Measurements from ENCODE around the gene NHSL2.

DNA sequence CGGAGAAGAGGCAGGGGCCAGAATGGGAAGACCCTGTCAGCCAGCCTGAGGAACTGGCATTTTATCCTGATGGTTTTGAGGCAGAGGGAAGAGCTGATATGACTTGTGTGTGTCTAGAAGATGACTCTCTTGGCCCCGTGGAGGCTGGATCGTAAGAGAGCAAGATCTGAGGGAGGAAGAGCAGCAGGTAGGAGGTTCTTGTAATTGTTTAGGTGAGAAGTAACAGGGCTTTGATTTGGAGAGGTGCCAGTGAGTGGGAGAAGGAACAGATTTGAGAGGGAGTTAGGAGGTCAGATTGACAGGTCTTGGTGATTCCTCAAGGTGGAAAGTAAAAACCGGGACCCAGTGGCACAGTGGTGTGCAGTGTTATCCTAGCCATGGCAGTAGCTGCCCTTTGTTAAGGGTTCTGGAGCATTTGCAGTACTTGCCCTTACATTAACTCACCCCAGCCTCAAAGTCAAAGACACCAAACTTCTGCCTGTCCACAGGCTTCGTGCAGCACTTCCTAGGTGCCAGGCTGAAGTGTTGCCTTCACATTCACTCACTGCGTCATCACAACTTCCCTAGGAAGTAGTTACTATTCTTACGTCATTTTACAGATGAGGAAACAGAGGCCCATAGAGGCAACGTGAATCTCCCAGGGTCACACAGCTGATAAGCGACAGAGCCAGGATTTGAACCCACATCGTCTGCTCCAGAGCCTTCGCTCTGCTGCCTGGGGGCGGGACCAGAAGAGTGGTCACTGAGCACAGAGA is 197.4 kb downstream of the NHSL2 start:
- TF ChIP-seq, protein P1, sequence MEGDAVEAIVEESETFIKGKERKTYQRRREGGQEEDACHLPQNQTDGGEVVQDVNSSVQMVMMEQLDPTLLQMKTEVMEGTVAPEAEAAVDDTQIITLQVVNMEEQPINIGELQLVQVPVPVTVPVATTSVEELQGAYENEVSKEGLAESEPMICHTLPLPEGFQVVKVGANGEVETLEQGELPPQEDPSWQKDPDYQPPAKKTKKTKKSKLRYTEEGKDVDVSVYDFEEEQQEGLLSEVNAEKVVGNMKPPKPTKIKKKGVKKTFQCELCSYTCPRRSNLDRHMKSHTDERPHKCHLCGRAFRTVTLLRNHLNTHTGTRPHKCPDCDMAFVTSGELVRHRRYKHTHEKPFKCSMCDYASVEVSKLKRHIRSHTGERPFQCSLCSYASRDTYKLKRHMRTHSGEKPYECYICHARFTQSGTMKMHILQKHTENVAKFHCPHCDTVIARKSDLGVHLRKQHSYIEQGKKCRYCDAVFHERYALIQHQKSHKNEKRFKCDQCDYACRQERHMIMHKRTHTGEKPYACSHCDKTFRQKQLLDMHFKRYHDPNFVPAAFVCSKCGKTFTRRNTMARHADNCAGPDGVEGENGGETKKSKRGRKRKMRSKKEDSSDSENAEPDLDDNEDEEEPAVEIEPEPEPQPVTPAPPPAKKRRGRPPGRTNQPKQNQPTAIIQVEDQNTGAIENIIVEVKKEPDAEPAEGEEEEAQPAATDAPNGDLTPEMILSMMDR (IDR thresholded peaks at IDR 0.05 in 4 of 5, conservative IDR thresholded peaks at IDR 0.05 in 1 of 5) = no peak
- TF ChIP-seq POLR2A (IDR thresholded peaks at IDR 0.05) = no peak
